Activated CD4-positive, CD25-positive, alpha-beta regulatory T cell treated with anti-CD3 and anti-CD28 coated beads, Interleukin-2, amount 50 U/mL, for 72 hours (primary cell): Measurements from ENCODE around the gene FAM53B.
"Not testable (repeated sequence)": the region's sequence is repeated elsewhere in the genome, so short reads cannot be mapped to it uniquely, and the experiment has no call there.

ENCODE experiments used
- DNase-seq: peaks from one replicate; pipeline ENCODE4 v3.0.0; 2021

FAM53B gene

GRCh38 chr10:124744102-124745050, at the start of gene FAM53B:
FAM53B (minus strand) TSS chr10:124744378; CDS start chr10:124706713, 37,665 bp downstream.
- peak; percentile 85 for DNase-seq

GRCh38 chr10:124792998-124793352, 48.8 kb upstream of the FAM53B start:
- no peak for DNase-seq

- DNase-seq = peak; percentile 80
Observed at GRCh38 chr10:124791547-124792348, 47.6 kb upstream of the FAM53B start, which contains the start of gene EEF1AKMT2. EEF1AKMT2 (minus strand) TSS chr10:124791887; CDS start chr10:124791833, 54 bp downstream.

- not testable (repeated sequence) for DNase-seq
Observed at GRCh38 chr10:124782900-124783299, 38.7 kb upstream of the FAM53B start.

GRCh38 chr10:124768791-124769190, 24.6 kb upstream of the FAM53B start:
- no peak for DNase-seq

- DNase-seq = no peak
Observed at GRCh38 chr10:124765256-124765655, 21.1 kb upstream of the FAM53B start.

GRCh38 chr10:124763267-124763666, 19.1 kb upstream of the FAM53B start:
- DNase-seq = no peak

- DNase-seq = no peak
Observed at GRCh38 chr10:124762281-124762680, 18.1 kb upstream of the FAM53B start.

GRCh38 chr10:124756156-124756903, 12.2 kb upstream of the FAM53B start:
- no peak for DNase-seq

GRCh38 chr10:124755581-124755980, 11.4 kb upstream of the FAM53B start:
- no peak for DNase-seq

- no peak for DNase-seq
Observed at GRCh38 chr10:124754227-124754626, 10.0 kb upstream of the FAM53B start.

GRCh38 chr10:124748953-124749645, 4.9 kb upstream of the FAM53B start:
- no peak for DNase-seq

GRCh38 chr10:124748166-124748565, 4.0 kb upstream of the FAM53B start:
- DNase-seq = no peak

GRCh38 chr10:124747745-124748144, 3.6 kb upstream of the FAM53B start:
- DNase-seq = no peak

GRCh38 chr10:124746992-124747391, 2.8 kb upstream of the FAM53B start:
- no peak for DNase-seq

- DNase-seq = not testable (repeated sequence)
Observed at GRCh38 chr10:124746447-124746846, 2.3 kb upstream of the FAM53B start.

- no peak for DNase-seq
Observed at GRCh38 chr10:124745673-124746072, 1.5 kb upstream of the FAM53B start.

- no peak for DNase-seq
Observed at GRCh38 chr10:124745252-124745651, 1.1 kb upstream of the FAM53B start.

- DNase-seq = peak; percentile 53
Observed at GRCh38 chr10:124743191-124744101, 732 bp downstream of the FAM53B start.

- DNase-seq = no peak
Observed at GRCh38 chr10:124742413-124743190, 1.6 kb downstream of the FAM53B start.
